Transverse colon (tissue), 4 donors: ENCODE results near the gene PTPRN2.

Experiments used
- EP300 ChIP-seq: sonication (generic); formaldehyde crosslinking; IDR thresholded peaks from one replicate; pipeline ENCODE4 v1.6.1; 2017; ENCODE audit warnings: antibody characterized with exemption, low read depth
- POLR2A ChIP-seq: fragments of 450-650 bp; IDR thresholded peaks from one replicate; pipeline ENCODE4 v1.6.1; 2016; ENCODE audit warnings: antibody characterized with exemption, mild to moderate bottlenecking, moderate library complexity
- POLR2AphosphoS5 ChIP-seq, 3 donors: sonication (generic); formaldehyde crosslinking; IDR thresholded peaks; one replicate each; pipeline ENCODE4 v1.6.1; 2016; ENCODE audit warnings: antibody characterized with exemption in 3 of 3
- TF ChIP-seq, protein P1 (sequence below), 5 experiments: fragments of 200-600 bp in 3 of 5; fragments of 450-650 bp in 2 of 5; sonication (generic) in 3 of 5; IDR thresholded peaks; 1 replicate in 2 of 5; 2 replicates in 3 of 5; pipeline ENCODE4 v1.5.1; 2016 to 2017; ENCODE audit warnings: antibody characterized with exemption in 5 of 5, inconsistent platforms in 3 of 5, mild to moderate bottlenecking in 2 of 5, moderate library complexity in 1 of 5

DNA sequence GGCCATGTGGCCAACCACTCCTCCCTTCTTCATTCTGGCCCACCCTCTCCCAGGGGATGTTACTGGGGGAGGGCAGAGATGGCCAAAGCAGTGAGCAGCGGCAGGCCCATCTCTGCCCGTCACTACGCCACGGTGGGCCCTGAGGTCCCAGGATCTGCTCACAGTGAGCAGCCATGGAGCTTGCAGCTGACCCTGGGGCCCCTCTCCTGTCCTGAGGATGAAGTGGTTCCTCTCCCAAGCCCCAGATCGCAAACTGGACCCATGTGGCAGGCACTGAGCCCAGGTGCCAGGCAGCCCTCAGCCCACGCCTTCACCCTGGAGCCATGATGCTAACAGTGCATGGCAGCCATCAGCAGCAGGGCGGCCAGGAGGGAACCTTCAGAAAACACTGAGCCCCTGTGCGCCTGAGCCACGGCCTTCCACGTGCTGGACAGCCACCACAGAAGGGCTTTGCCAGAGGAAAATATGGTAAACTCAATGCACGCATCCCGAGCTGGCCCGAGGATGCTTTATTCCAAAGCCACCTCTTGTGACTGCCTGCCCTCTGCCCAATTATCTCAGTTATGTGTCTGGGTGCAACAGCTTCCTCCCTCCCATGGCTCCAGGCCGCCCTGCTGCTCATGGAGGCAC lies 485.7 kb downstream of the PTPRN2 start:
- TF ChIP-seq, protein P1, sequence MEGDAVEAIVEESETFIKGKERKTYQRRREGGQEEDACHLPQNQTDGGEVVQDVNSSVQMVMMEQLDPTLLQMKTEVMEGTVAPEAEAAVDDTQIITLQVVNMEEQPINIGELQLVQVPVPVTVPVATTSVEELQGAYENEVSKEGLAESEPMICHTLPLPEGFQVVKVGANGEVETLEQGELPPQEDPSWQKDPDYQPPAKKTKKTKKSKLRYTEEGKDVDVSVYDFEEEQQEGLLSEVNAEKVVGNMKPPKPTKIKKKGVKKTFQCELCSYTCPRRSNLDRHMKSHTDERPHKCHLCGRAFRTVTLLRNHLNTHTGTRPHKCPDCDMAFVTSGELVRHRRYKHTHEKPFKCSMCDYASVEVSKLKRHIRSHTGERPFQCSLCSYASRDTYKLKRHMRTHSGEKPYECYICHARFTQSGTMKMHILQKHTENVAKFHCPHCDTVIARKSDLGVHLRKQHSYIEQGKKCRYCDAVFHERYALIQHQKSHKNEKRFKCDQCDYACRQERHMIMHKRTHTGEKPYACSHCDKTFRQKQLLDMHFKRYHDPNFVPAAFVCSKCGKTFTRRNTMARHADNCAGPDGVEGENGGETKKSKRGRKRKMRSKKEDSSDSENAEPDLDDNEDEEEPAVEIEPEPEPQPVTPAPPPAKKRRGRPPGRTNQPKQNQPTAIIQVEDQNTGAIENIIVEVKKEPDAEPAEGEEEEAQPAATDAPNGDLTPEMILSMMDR (IDR thresholded peaks at IDR 0.05), result no peak
- no peak for TF ChIP-seq POLR2A
- no peak for TF ChIP-seq POLR2AphosphoS5 (IDR thresholded peaks at IDR 0.05)
- no peak for TF ChIP-seq EP300
